ENCODE data around the gene FRAT2. TPM values are rescaled to one million over a fixed set of nuclear protein-coding genes. Genes with fewer than 3 reads are reported as not detected.

Gene FRAT2
- total and polyA plus RNA-seq, 2 donors, result 13.1 to 17.5 TPM

- Histone ChIP-seq H3K4me1 (ENCODE audit: control insufficient read depth in 2 of 2, insufficient read depth in 2 of 2, low read length in 2 of 2) (peaks cover 10 to 22% of the 10 kb centered on the region in 2 donors), H3K27me3 (ENCODE audit: control insufficient read depth in 2 of 2, insufficient read depth in 1 of 2, low read length in 1 of 2) (peaks cover 0 to 30% of the 10 kb centered on the region in 2 donors), H3K36me3 (ENCODE audit: control insufficient read depth in 2 of 2, insufficient read depth in 2 of 2, low read length in 1 of 2) (no peaks in the 10 kb centered on the region), H3K27ac (ENCODE audit: low read depth in 1 of 2, low read length in 1 of 2) (peak overlapping the region in 1 of 2 donors; percentile 9), H3K9me3 (ENCODE audit: control insufficient read depth in 2 of 2, insufficient read depth in 1 of 2, low read length in 1 of 2) (peaks cover 0 to 2% of the 10 kb centered on the region in 2 donors), H3K4me3 (ENCODE audit: low read length in 2 of 2) (peak overlapping the region; percentile 54 to 81)
- DNase-seq (ENCODE audit: low read depth in 6 of 9, low spot score in 9 of 9), result peak in 1 of 9 donors; percentile 26
- 12% methylated on average over 38 of the region's 38 CpGs for WGBS
Observed at GRCh38 chr10:97321032-97321803, 13.3 kb downstream of the FRAT2 start.

- Histone ChIP-seq H3K27me3 (ENCODE audit: control insufficient read depth in 2 of 2, insufficient read depth in 1 of 2, low read length in 1 of 2) (peaks cover 0 to 30% of the 10 kb centered on the region in 2 donors), H3K27ac (ENCODE audit: low read depth in 1 of 2, low read length in 1 of 2) (no peak overlapping the region), H3K4me1 (ENCODE audit: control insufficient read depth in 2 of 2, insufficient read depth in 2 of 2, low read length in 2 of 2) (peaks cover 10 to 22% of the 10 kb centered on the region in 2 donors), H3K4me3 (ENCODE audit: low read length in 2 of 2) (peak overlapping the region; percentile 54 to 81), H3K36me3 (ENCODE audit: control insufficient read depth in 2 of 2, insufficient read depth in 2 of 2, low read length in 1 of 2) (no peaks in the 10 kb centered on the region), H3K9me3 (ENCODE audit: control insufficient read depth in 2 of 2, insufficient read depth in 1 of 2, low read length in 1 of 2) (peaks cover 0 to 2% of the 10 kb centered on the region in 2 donors)
- 7% methylated on average over 24 of the region's 24 CpGs for whole genome bisulfite sequencing
- peak in 1 of 9 donors; percentile 34 for DNase-seq (ENCODE audit: low read depth in 6 of 9, low spot score in 9 of 9)
Observed at GRCh38 chr10:97320480-97321031, 14.0 kb downstream of the FRAT2 start.

GRCh38 chr10:97319671-97320479 is 14.7 kb downstream of the FRAT2 start:
- Histone ChIP-seq H3K27ac (ENCODE audit: low read depth in 1 of 2, low read length in 1 of 2) (peak overlapping the region in 1 of 2 donors; percentile 98), H3K27me3 (ENCODE audit: control insufficient read depth in 2 of 2, insufficient read depth in 1 of 2, low read length in 1 of 2) (peaks cover 0 to 30% of the 10 kb centered on the region in 2 donors), H3K36me3 (ENCODE audit: control insufficient read depth in 2 of 2, insufficient read depth in 2 of 2, low read length in 1 of 2) (no peaks in the 10 kb centered on the region), H3K4me1 (ENCODE audit: control insufficient read depth in 2 of 2, insufficient read depth in 2 of 2, low read length in 2 of 2) (peaks cover 10 to 22% of the 10 kb centered on the region in 2 donors), H3K9me3 (ENCODE audit: control insufficient read depth in 2 of 2, insufficient read depth in 1 of 2, low read length in 1 of 2) (peaks cover 0 to 2% of the 10 kb centered on the region in 2 donors), H3K4me3 (ENCODE audit: low read length in 2 of 2) (peak overlapping the region; percentile 54 to 81)
- under 1% methylated on average over 83 of the region's 83 CpGs for WGBS
- DNase-seq (ENCODE audit: low read depth in 6 of 9, low spot score in 9 of 9), result peak in 3 of 9 donors; percentile 43 to 69 (median 49)

GRCh38 chr10:97318772-97319651 is 15.5 kb downstream of the FRAT2 start, which contains the start of gene FRAT1:
FRAT1 (plus strand) TSS chr10:97319271; CDS start chr10:97319454, 183 bp downstream.
- H3K9me3 ChIP-seq (ENCODE audit: control insufficient read depth in 2 of 2, insufficient read depth in 1 of 2, low read length in 1 of 2), result peaks cover 0 to 2% of the 10 kb centered on the region in 2 donors
- no peaks in the 10 kb centered on the region for H3K36me3 ChIP-seq (ENCODE audit: control insufficient read depth in 2 of 2, insufficient read depth in 2 of 2, low read length in 1 of 2)
- WGBS, result under 1% methylated on average over 79 of the region's 79 CpGs
- H3K4me3 ChIP-seq (ENCODE audit: low read length in 2 of 2), result peak within 1 kb of the TSS; percentile 61 to 81
- peaks cover 10 to 22% of the 10 kb centered on the region in 2 donors for H3K4me1 ChIP-seq (ENCODE audit: control insufficient read depth in 2 of 2, insufficient read depth in 2 of 2, low read length in 2 of 2)
- H3K27ac ChIP-seq (ENCODE audit: low read depth in 1 of 2, low read length in 1 of 2), result peak within 1 kb of the TSS; percentile 88 to 98
- peaks cover 0 to 30% of the 10 kb centered on the region in 2 donors for H3K27me3 ChIP-seq (ENCODE audit: control insufficient read depth in 2 of 2, insufficient read depth in 1 of 2, low read length in 1 of 2)
- DNase-seq (ENCODE audit: low read depth in 6 of 9, low spot score in 9 of 9), result peak; percentile 72 to 94 (median 87)

- H3K9me3 ChIP-seq (ENCODE audit: control insufficient read depth in 2 of 2, insufficient read depth in 1 of 2, low read length in 1 of 2), result no peaks in the 10 kb centered on the region
- no peak overlapping the region for H3K4me3 ChIP-seq (ENCODE audit: low read length in 2 of 2)
- H3K4me1 ChIP-seq (ENCODE audit: control insufficient read depth in 2 of 2, insufficient read depth in 2 of 2, low read length in 2 of 2), result peaks cover 0 to 5% of the 10 kb centered on the region in 2 donors
- WGBS, result 90% methylated on average over 4 of the region's 4 CpGs
- no peaks in the 10 kb centered on the region for H3K36me3 ChIP-seq (ENCODE audit: control insufficient read depth in 2 of 2, insufficient read depth in 2 of 2, low read length in 1 of 2)
- no peak overlapping the region for H3K27ac ChIP-seq (ENCODE audit: low read depth in 1 of 2, low read length in 1 of 2)
- no peak for DNase-seq (ENCODE audit: low read depth in 6 of 9, low spot score in 9 of 9)
- peaks cover 0 to under 1% of the 10 kb centered on the region in 2 donors for H3K27me3 ChIP-seq (ENCODE audit: control insufficient read depth in 2 of 2, insufficient read depth in 1 of 2, low read length in 1 of 2)
Observed at GRCh38 chr10:97314671-97315070, 19.9 kb downstream of the FRAT2 start.

- WGBS, result 85% methylated on average over 6 of the region's 6 CpGs
- Histone ChIP-seq H3K4me1 (ENCODE audit: control insufficient read depth in 2 of 2, insufficient read depth in 2 of 2, low read length in 2 of 2) (no peaks in the 10 kb centered on the region), H3K9me3 (ENCODE audit: control insufficient read depth in 2 of 2, insufficient read depth in 1 of 2, low read length in 1 of 2) (no peaks in the 10 kb centered on the region), H3K4me3 (ENCODE audit: low read length in 2 of 2) (no peak overlapping the region), H3K27ac (ENCODE audit: low read depth in 1 of 2, low read length in 1 of 2) (no peak overlapping the region), H3K27me3 (ENCODE audit: control insufficient read depth in 2 of 2, insufficient read depth in 1 of 2, low read length in 1 of 2) (no peaks in the 10 kb centered on the region), H3K36me3 (ENCODE audit: control insufficient read depth in 2 of 2, insufficient read depth in 2 of 2, low read length in 1 of 2) (no peaks in the 10 kb centered on the region)
- DNase-seq (ENCODE audit: low read depth in 6 of 9, low spot score in 9 of 9), result no peak
Observed at GRCh38 chr10:97312897-97313296, 21.6 kb downstream of the FRAT2 start.

- no peaks in the 10 kb centered on the region for H3K27me3 ChIP-seq (ENCODE audit: control insufficient read depth in 2 of 2, insufficient read depth in 1 of 2, low read length in 1 of 2)
- no peaks in the 10 kb centered on the region for H3K36me3 ChIP-seq (ENCODE audit: control insufficient read depth in 2 of 2, insufficient read depth in 2 of 2, low read length in 1 of 2)
- no peak overlapping the region for H3K4me3 ChIP-seq (ENCODE audit: low read length in 2 of 2)
- H3K9me3 ChIP-seq (ENCODE audit: control insufficient read depth in 2 of 2, insufficient read depth in 1 of 2, low read length in 1 of 2), result no peaks in the 10 kb centered on the region
- DNase-seq (ENCODE audit: low read depth in 6 of 9, low spot score in 9 of 9), result no peak
- H3K4me1 ChIP-seq (ENCODE audit: control insufficient read depth in 2 of 2, insufficient read depth in 2 of 2, low read length in 2 of 2), result no peaks in the 10 kb centered on the region
- 97% methylated on average over 4 of the region's 4 CpGs for WGBS
- H3K27ac ChIP-seq (ENCODE audit: low read depth in 1 of 2, low read length in 1 of 2), result no peak overlapping the region
Observed at GRCh38 chr10:97311111-97311626, 23.4 kb downstream of the FRAT2 start.
